ENCODE results near the gene DBNDD1.
"Not testable (repeated sequence)": the region's sequence is repeated elsewhere in the genome, so short reads cannot be mapped to it uniquely, and the experiment has no call there.

GRCh38 chr16:89967436-89967835 lies 51.8 kb downstream of the DBNDD1 start:
- not testable (repeated sequence) for TF ChIP-seq CTCF (IDR thresholded peaks at IDR 0.05 in 2 of 3, conservative IDR thresholded peaks at IDR 0.05 in 1 of 3; ENCODE audit: control insufficient read depth in 2 of 3, extremely low read depth in 1 of 3, insufficient read depth in 1 of 3, low read depth in 3 of 3, low read length in 3 of 3); ZNF217 (IDR thresholded peaks at IDR 0.05); ATF3 (IDR thresholded peaks at IDR 0.05; ENCODE audit: borderline replicate concordance, extremely low read depth, low read depth, low read length); PRDM15 (CRISPR knock-in tag; IDR thresholded peaks at IDR 0.05); HDAC6 (IDR thresholded peaks at IDR 0.05; ENCODE audit: unreplicated experiment); ZBTB33 (IDR thresholded peaks at IDR 0.05)
